HG02973 (cell line): ENCODE measurements around the gene OLR1.
"Not testable (repeated sequence)": the region's sequence is repeated elsewhere in the genome, so short reads cannot be mapped to it uniquely, and the experiment has no call there.

Source experiments
- ATAC-seq: cut with Tn5 transposase; IDR thresholded peaks from one replicate; pipeline ENCODE4 v1.9.1; 2021; ENCODE audit warnings: moderate library complexity; ENCODE audit not compliant: unreplicated experiment

The OLR1 gene

DNA sequence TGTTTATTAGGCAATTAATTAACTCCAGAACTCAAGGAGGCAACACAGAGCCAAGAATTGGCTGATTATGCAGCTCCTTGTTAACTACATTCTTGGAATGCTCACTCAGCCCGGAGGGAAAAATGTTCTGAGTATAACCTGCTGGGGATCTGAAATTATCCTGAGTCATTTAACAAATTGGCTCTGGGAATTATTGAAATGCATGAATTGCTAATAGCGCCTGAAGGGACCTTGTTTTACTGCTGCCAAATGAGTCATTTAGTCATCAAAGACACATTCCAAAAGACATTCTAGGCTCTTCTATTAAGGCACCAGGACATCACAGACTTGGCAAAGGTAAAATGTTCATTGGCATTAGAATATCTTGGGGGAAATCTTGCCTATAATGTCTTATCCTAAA, 19.9 kb upstream of the OLR1 start:
- no peak for ATAC-seq

DNA sequence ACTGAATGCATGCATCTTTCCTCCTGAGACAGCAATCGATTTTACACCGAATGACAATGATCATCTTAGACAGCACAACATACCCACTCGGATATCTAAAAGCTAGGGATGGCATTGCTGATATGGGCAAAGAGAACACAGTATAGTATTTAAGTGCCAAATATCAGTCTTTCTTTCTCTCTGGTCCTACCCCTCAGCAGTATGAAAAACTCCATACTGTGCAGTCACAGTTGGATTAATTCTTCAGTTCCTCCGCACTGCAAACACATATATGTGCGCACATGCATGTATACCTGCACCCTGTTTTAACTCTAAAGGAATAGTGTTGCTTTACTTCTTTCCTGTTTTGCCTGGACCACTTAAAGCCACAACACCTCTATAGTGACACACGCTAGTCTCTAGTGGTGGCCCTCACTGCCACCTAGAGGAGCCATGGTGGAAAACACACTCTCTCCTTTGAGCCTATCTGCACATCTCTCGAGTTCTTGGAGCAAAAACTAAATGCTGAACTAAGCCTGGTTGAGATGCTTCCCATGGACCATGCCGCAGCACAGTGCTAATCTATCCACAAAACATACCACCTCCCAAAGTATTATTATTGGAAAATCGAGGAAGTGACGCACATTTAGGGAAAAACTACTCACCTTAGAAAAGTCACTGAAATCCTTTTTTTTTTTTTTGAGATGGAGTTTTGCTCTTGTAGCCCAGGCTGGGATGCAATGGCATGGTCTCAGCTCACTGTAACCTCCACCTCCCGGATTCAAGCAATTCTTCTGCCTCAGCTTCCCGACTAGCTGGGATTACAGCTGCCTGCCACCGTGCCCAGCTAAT, 18.8 kb upstream of the OLR1 start:
- peak; percentile 94 for ATAC-seq

DNA sequence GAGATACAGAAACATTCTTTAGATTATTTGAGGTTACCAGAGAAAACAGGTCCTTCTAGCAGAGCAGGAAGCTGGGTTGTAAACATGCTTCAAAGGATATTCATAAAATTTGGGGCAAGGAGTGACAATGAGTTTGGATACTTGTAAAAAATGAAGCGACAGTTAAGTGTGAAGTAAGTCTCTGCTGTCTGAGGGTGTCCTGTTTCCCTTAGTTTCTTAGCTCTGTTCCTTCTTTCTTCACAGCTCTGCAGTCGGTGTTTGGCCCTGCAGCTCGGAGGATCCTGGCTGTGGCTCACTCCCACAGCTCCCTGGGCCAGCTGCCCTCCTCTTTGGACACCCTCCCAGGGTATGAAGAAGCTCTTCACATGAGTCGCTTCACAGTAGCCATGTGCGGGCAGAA, 17.7 kb upstream of the OLR1 start:
- no peak for ATAC-seq

DNA sequence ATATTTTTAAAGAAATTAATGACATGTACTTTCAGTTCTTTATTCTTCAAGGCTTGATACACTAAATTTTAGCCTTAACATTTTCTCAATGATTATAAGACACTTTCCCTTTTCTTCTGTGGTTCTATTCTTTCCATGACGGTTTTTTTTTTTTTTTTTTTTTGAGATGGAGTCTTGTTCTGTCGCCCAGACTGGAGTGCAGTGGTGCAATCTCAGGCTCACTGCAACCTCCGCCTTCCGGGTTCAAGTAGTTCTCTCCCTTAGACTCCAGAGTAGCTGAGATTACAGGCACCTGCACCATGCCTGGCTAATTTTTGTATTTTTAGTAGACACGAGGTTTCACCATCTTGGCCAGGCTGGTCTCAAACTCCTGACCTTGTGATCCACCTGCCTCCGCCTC, 15.0 kb upstream of the OLR1 start:
- ATAC-seq = not testable (repeated sequence)

DNA sequence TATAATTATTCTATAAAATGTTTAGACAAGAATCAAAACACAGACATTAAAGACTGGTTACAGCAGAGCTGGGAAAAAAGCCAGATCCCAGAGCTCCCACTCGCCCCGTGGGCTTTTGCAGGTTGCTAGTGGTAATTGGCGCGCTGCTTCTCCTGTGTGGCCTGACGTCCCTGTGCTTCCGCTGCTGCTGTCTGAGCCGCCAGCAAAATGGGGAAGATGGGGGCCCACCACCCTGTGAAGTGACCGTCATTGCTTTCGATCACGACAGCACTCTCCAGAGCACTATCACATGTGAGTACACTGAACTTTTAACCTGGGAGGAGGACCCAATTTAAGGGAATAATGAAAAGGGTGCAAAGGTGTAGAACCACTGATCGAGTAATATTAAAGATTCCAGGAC, 14.4 kb upstream of the OLR1 start:
- ATAC-seq = no peak

DNA sequence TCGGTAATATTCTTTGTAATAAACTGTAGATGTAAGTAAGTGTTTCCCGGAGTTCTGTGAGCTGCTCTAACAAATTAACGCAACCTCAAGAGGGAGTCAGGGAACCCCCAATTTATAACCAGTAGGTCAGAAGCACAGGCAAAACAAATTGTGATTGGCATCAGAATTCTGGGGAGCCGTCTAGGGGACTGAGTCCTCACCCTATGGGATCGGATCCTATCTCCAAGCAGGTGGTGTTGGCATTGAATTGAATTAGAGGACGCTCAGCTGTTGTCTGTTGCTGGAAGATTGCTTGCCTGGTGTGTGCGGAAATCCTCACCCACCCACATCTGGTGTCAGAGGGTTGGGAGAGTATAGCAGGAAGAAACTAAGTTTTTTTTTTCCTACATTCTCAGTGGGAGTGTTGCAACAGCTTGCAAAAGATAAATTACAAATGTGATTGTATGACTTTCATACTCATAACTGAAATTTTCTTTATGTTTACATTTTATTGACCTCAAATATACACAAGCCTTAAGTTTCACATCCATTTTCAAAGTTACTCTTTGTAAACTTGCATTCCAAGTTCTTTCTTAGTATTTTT, 12.4 kb upstream of the OLR1 start:
- ATAC-seq = no peak

DNA sequence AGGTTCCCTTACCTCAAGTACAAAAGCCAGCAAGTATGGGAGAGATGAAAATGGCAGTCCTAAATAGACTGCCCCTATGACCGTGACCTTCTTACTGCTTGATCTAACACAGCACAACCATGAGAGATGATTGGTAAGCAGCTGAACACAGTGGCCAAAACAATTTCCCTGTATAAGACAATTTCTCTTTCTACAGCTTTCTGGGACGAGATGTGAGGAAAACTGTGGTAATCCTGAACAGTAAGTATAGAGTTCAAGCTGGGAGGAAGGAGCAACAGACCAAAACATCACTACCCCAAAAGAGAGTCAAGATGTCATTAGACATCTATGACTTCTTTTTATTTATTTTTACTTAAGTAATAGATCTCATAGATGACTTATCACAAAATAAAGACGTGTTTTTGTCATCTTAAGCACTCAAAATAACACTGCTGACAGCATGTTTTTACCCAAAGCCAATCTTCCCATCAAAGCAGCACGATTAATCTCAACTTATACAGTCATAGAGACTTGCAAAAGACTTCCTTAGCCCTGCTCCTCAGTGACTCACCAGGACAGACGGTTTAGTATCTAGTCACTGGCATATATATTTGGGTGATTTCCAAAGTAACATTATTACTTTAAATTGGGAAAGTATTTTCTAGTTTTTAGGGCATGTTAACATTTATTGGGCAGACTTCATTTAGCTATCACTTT, 10.6 kb upstream of the OLR1 start:
- no peak for ATAC-seq

DNA sequence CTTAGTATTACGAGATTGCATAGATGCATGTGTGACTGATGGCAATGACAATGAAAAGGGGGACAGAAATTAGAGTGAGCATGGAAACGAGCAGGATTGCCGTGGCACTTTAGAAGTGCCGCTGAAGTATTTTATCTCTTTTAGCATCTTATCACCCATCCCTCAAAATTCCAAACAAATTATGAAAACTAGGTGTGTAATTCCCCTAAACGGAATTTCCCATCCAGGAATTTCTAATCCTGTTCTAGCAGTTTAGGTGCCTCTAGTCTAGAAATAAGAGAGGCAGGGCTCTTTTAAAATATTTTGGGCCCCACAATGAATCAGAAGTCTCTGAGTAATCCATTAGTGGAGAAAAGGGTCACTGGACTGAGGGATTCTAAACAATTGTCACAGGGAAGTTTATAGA, 7.8 kb upstream of the OLR1 start:
- ATAC-seq = no peak

DNA sequence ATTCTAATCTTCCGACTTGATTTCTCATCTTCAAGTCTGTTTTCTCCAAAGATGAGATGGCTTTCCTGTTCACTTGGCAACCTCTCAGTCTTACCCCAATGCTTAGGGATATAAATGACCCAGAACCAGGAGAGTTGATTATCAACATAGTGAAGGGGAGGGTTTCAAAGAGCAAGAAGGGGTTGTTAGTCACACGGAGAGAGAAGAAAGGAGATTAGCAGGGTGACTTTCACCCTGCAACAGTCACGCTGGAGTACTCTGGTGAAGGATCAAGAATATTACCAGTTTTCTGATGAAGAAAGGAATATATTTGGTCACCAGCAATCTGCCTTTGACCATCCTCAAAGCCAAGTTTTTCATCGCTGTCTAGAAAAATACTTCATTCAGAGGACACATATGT, 6.9 kb upstream of the OLR1 start, which contains the start of gene TMEM52B:
Gene TMEM52B (plus strand): TSS at position 212 of the 400 bp plus-strand sequence. CDS start 543 bp downstream, outside the sequence.
- ATAC-seq = no peak

DNA sequence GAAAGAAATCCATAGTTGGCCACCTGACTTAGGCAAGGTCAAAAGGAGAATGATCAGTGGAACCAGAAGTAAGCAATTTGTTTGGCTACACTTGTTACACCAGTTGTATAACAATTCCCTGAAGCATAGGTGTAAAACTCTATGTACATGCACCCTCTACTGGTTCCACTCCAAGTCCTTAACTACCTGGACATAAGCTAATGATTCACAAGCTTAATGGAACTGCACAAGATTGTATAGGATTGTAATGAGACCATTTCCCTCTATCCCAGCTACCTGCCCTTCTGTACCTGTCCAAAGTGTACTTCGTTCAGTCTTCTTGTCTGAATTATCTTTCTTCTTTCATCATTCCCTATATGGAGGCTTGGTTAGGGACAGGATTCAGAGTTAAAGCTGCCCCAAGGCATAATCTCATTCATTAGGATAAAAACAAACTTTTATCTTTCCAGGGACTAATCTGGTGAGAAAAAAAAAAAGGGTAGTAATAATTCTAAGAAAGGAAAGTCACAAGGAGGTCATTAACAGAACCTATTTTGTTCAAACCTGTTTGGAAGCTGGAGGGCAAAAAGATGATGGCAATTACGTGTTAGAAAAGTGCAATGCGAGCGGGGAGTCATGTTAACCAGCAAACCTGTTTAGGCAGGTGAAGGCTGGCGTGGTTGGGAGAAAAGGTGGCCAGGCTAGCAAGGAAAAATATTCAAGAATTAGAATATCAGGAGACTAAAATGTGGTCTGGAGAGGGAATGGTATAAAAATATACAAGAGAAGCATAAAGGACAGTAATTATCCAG, 4.1 kb upstream of the OLR1 start:
- ATAC-seq = no peak

DNA sequence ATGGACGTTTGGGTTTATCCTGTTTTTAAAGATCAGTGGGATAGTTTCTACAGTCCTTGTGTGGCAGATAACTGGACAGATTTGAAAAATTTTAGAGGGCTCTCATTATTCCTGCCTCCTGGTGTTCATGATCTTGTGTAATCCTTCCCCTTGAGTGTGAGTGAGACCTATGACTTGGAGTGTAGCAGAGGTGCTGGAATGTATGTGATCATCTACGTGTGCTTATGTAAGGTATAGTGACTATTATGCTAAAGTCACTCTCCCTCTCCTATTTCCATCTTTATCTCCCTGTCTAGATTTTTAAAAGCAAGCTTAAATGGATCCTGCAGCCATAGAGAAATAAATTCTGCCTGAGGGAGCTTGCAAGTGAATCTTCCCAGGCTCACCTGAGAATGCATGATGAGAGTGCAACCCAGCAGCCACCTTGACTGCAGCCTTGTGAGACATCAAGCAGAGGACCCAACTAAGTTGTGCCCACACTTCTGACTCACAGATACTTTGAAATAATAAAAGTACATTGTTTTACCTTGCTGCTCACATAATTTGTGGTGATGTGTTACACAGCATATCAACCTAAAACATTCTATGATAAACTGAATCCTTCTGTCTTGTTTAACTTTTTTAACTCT, 3.2 kb upstream of the OLR1 start:
- no peak for ATAC-seq

DNA sequence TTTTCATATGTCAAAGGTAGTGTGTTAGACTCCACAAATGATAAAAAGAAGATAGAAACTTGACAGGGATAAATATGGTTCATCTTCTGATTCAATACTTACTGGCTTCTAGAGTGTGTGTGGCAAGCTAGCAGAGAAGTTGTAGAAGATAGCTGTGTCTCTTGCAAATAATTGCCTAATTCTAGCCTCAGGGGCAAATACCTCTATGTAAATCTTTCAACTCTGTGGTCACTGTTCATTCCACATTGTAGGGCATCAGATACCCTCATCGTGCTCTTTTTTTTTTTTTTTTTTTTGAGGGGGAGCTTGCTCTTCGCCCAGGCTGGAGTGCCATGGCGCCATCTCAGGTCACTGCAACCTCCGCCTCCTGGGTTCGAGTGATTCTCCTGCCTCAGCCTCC, 1.7 kb downstream of the OLR1 start:
- ATAC-seq = no peak

DNA sequence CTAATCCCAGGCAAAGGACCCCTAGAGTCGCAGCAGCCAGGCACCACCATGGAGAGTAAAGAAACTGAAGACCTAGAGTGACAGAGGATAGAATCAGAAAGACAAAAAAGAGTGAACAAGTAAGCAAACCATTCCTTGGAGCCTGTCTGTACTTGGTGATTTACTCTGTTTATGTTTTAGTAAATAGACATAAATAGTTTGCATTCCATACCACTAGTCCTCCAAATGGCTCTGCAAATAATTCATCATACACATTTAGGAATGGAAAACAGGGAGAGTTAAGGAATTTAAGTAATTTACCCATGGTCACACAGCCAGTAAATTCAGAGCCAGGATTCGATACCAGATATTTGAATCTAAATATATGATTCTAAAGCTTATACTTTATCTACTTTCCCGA, 2.8 kb downstream of the OLR1 start:
- ATAC-seq = no peak

DNA sequence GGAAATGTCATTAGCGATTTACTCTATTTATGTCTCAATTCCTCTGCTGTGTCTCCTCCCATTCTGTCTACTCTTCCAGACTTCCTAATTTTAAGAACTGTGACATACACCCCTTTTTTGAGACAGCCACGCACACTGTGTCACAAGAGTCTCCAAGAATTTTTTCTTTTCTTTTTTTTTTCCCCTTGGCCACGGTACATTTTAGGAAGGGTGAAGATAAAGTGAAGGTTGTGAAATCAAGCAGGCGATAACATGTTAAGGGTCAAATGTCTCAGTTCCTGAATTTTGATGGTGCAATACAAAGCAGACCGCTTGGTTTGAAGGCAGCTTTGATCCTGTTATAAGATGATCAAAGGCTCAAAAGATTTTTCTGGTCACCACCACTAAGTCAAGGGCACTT, 4.3 kb downstream of the OLR1 start:
- no peak for ATAC-seq

DNA sequence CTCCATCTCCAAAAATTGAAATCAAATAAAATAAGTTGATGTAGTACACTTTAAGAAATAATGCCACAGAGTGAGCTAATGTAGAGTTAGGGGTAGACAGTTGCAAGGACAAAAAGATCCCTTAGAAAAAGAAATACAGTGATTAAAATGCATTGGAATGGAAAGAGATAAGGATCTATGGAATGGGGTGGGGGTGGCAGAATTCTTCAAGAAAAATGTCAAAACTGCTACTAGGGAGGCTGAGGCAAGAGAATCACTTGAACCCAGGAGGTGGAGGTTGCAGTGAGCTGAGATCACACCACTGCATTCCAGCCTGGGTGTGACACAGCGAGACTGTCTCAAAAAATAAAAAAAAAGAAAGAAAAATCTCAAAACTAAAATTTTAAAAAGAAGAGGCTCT, 6.5 kb downstream of the OLR1 start:
- ATAC-seq = no peak

DNA sequence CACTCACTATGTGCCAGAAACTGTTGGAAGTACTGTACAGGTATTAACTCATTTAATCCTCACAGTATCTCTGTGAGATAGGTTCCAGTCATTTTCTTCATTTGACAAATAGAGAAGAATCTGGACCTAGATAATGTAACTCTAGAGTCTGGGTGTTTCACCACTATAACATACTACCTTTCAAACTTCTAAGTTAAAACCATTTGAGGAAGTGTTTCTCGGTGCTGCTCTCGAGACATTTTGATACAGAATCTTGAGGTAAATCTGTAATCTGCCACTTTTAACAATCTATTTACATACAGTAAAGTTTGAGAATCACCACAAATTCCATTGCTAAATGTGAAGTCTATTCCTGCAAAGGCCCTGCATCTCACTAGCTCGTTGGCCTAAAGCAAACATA, 8.8 kb downstream of the OLR1 start:
- ATAC-seq = no peak

DNA sequence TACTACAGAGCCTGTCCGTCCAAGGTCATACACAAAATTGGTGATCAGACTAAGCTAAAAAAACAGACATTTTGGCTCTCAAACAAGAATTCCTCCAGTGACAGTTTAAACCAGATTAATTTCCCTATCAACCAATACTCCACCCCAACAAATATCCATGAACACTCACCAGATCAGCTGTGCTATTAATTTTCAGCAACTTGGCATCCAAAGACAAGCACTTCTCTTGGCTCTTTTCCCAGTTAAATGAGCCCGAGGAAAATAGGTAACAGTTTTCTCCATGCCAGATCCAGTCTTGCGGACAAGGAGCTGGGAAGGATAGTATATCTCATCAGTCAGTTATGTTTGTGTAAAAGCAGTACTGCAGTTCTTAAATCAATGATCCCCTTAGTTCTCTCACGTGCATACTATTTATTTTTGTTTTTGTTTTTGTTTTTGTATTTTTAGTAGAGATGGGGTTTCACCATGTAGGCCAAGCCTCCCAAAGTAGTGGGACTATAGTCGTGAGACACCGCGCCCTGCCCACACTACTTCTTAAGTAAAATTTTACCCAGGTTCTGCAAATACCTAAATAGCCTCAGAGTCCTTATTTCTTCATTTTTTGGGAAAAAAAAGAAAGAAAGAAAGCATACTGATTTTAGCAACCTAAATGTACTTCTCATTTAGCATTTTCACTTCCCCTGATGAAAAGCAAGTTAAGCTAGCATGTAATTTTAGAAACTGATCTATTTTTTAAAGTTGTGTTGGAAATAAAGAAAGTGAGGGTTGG, 11.1 kb downstream of the OLR1 start:
- ATAC-seq = no peak

DNA sequence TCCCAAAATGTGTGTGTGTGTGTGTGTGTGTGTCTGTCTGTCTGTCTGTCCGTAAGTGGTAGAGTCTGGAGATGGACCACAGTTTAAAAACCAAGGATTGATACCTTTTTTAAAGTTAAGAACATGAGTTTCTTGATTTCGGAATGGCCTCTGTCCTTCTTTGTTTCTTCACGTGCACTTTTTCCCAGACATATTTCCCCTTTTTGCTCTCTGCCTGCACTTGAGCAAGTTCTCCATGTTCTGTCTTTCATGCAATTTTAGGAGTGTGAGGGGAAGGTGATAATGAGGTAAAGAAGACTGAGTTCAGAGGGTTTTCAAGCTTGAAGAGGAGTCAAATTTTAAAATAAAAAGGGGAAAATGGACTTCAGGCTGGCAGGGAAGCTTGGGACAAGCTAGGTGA, 12.7 kb downstream of the OLR1 start:
- no peak for ATAC-seq

DNA sequence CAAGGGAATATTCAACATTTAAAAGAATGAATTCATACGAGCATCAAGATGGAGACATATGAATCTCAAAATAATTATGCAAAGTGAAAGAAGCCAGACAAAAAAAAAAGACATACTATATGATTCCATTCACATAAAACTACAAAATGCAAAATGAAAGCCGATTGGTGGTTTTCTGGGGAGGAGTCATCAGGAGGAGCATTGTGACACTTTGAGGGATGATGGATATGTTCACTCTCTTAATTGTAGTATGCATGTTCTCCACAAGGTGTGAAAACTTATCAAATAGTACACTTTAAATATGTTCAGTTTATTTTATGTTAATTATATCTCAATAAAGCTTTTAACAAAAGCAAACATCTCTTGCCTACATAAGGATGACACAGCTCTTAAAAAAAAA, 13.5 kb downstream of the OLR1 start:
- no peak for ATAC-seq

DNA sequence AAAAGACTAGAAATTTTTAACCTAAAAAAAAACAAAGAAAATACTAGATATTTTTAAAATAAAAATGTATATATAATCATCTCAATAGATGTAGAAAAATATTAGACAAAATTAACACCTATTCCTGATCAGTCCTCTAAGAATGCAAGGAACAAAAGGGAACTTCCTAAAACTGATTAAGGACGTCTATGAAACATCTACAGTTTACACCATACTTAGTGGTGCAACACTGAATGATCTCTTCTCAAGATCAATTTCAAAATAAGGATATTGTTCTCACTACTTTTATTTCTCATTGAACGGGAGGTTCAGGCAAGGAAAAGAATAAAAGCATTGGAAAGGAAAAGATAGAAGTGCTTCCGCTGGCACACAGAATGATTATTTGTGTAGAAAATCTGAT, 16.0 kb downstream of the OLR1 start:
- no peak for ATAC-seq
